GM23248 (cell line): ENCODE data around the gene SEMA5A. TPM values are rescaled to one million over a fixed set of nuclear protein-coding genes. Genes with fewer than 3 reads are reported as not detected.

ENCODE experiments used
- DNase-seq: peaks from one replicate; pipeline ENCODE4 v3.0.0-alpha.2; 2015
- H2AFZ ChIP-seq: fragments of 200-600 bp; sonication (generic); 2 replicates; pipeline ENCODE4 v1.6.1; 2016; ENCODE audit warnings: antibody characterized with exemption
- H3F3A ChIP-seq: fragments of 200-600 bp; sonication (generic); 2 replicates; pipeline ENCODE4 v1.6.1; 2016; ENCODE audit warnings: mild to moderate bottlenecking, antibody characterized with exemption, mixed run types; ENCODE audit not compliant: insufficient read depth
- H3K27ac ChIP-seq: fragments of 200-600 bp; sonication (generic); 2 replicates; pipeline ENCODE4 v1.5.1; 2016; ENCODE audit warnings: mild to moderate bottlenecking
- H3K27me3 ChIP-seq: fragments of 200-600 bp; sonication (generic); replicated peaks from 2 replicates; pipeline ENCODE4 v1.6.1; 2016; ENCODE audit warnings: mild to moderate bottlenecking; ENCODE audit not compliant: insufficient read depth
- H3K36me3 ChIP-seq: fragments of 200-600 bp; sonication (generic); 2 replicates; pipeline ENCODE4 v1.6.1; 2016; ENCODE audit warnings: low read depth, mild to moderate bottlenecking
- H3K4me1 ChIP-seq: fragments of 200-600 bp; sonication (generic); 2 replicates; pipeline ENCODE4 v1.6.1; 2016; ENCODE audit warnings: mild to moderate bottlenecking; ENCODE audit not compliant: insufficient read depth
- H3K4me2 ChIP-seq: fragments of 200-600 bp; sonication (generic); one replicate; pipeline ENCODE4 v1.6.1; 2016; ENCODE audit warnings: mild to moderate bottlenecking; ENCODE audit not compliant: unreplicated experiment
- H3K4me3 ChIP-seq: fragments of 200-600 bp; sonication (generic); 2 replicates; pipeline ENCODE4 v1.5.1; 2016; ENCODE audit warnings: mild to moderate bottlenecking
- H3K79me2 ChIP-seq: fragments of 200-600 bp; sonication (generic); 2 replicates; pipeline ENCODE4 v1.6.1; 2016; ENCODE audit warnings: mild to moderate bottlenecking; ENCODE audit not compliant: insufficient read depth
- H3K9ac ChIP-seq: fragments of 200-600 bp; sonication (generic); 2 replicates; pipeline ENCODE4 v1.6.1; 2016; ENCODE audit warnings: mild to moderate bottlenecking
- H3K9me2 ChIP-seq: fragments of 200-600 bp; sonication (generic); 2 replicates; pipeline ENCODE4 v1.6.1; 2016; ENCODE audit warnings: mixed run types, mild to moderate bottlenecking, moderate library complexity; ENCODE audit not compliant: insufficient read depth
- H3K9me3 ChIP-seq: fragments of 200-600 bp; sonication (generic); one replicate; pipeline ENCODE4 v1.6.1; 2017; ENCODE audit warnings: low read depth
- H4K20me1 ChIP-seq: fragments of 200-600 bp; sonication (generic); 2 replicates; pipeline ENCODE4 v1.6.0; 2016; ENCODE audit not compliant: insufficient read depth
- EZH2 ChIP-seq: fragments of 200-600 bp; sonication (generic); IDR thresholded peaks from 2 replicates; pipeline ENCODE4 v1.6.1; 2018; ENCODE audit warnings: antibody characterized with exemption, mild to moderate bottlenecking; ENCODE audit not compliant: insufficient read depth, poor library complexity, severe bottlenecking
- EZH2phosphoT487 ChIP-seq: fragments of 200-600 bp; sonication (generic); IDR thresholded peaks from 2 replicates; pipeline ENCODE4 v1.6.1; 2018; ENCODE audit warnings: antibody characterized with exemption, moderate library complexity, mild to moderate bottlenecking, low read depth; ENCODE audit not compliant: insufficient read depth
- WGBS, 2 experiments: methylation state at CpG; one replicate each; pipeline ENCODE4 v1.1.6; 2015 to 2017; ENCODE audit warnings: low lambda C conversion rate in 2 of 2, low coverage in 1 of 2; ENCODE audit errors: missing lambda C conversion rate in 2 of 2; 5-methylcytosine and 5-hydroxymethylcytosine counted together
- in situ Hi-C: fragments of 300-500 bp; cut with MboI; formaldehyde crosslinking; loops from 2 replicates; pipeline ENCODE4 v1.15.0; 2020
- polyA plus RNA-seq: library from polyadenylated mRNA; unstranded; fragments of >200 nt; fragmentation: Nextera tagmentation; extraction: Ambion mirVana; gene quantifications from 2 replicates; pipeline ENCODE4 v1.2.1, GENCODE V29; 2016
- total RNA-seq: library from RNA; depleted of rRNA; stranded (reverse); fragments of >200 nt; shearing (Covaris generic); gene quantifications from 2 replicates; pipeline ENCODE4 v1.2.3, GENCODE V29; 2014

Gene SEMA5A
- total and polyA plus RNA-seq, 2 experiments from 2014 or later: 33.5 to 38.2 TPM

- H2AFZ ChIP-seq: no peak overlapping the region
- no peak for TF ChIP-seq EZH2phosphoT487
- TF ChIP-seq EZH2: no peak
Observed at GRCh38 chr5:9505225-9505624, 40.6 kb downstream of the SEMA5A start.

DNA sequence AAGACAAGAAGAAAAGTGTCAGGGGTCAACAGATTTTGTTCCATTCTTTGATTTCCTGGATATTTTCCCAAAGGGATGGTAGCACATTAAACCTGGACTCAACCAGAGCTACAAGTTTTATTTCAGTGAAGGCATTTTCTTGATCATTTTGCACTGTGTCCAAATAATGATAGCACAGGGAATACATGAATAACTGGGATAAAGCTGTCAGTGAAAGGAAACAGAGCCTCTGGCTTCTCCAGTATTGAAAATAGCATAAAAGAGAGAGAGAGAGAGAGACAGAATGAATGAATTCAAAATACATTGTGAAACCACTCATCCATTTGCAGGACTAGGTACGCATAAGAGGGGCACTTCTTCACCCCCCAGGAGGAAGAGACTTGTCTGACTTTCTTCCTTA, 43.0 kb downstream of the SEMA5A start:
- Histone ChIP-seq H3K4me2 (no peak overlapping the region), H3K9me3 (no peaks in the 10 kb centered on the region), H3K79me2 (peaks cover 14% of the 10 kb centered on the region), H3K27ac (no peak overlapping the region), H4K20me1 (0 out of 2 replicates have a peak, but pooled peaks cover 4% of the 10 kb centered on the region), H3K9ac (no peak overlapping the region), H3K4me3 (no peak overlapping the region), H3F3A (0 out of 2 replicates have a peak, but pooled peaks cover 4% of the 10 kb centered on the region), H3K9me2 (no peaks in the 10 kb centered on the region), H3K36me3 (no peaks in the 10 kb centered on the region), H3K27me3 (no peaks in the 10 kb centered on the region), H3K4me1 (peaks cover 11% of the 10 kb centered on the region), H2AFZ (no peak overlapping the region)
- 97 to 100% methylated on average over 1 of the region's 1 CpG for WGBS, 2 experiments
- no peak for TF ChIP-seq EZH2
- no peak for TF ChIP-seq EZH2phosphoT487
- no peak for DNase-seq
- in situ Hi-C loops: no loop called here

More at GRCh38 chr5:9505225-9505624, 40.6 kb downstream of the SEMA5A start:
- H3K27ac ChIP-seq: peak overlapping the region; percentile 9; the same call in 1 of the 2 replicates
- H3K4me2 ChIP-seq: peak overlapping the region; percentile 64
- peaks cover 9% of the 10 kb centered on the region; the same call in 1 of the 2 replicates for H3F3A ChIP-seq
- H3K9ac ChIP-seq: no peak overlapping the region
- H3K4me1 ChIP-seq: peaks cover 11% of the 10 kb centered on the region
- no peaks in the 10 kb centered on the region for H3K36me3 ChIP-seq
- no peak overlapping the region for H3K4me3 ChIP-seq
- no peaks in the 10 kb centered on the region for H3K9me3 ChIP-seq
- H4K20me1 ChIP-seq: no peaks in the 10 kb centered on the region
- in situ Hi-C loops: no loop called here
- 35 to 45% methylated on average over 2 of the region's 2 CpGs for WGBS, 2 experiments
- no peaks in the 10 kb centered on the region for H3K9me2 ChIP-seq
- peaks cover 11% of the 10 kb centered on the region for H3K79me2 ChIP-seq
- peak; percentile 59 for DNase-seq
- H3K27me3 ChIP-seq: no peaks in the 10 kb centered on the region

DNA sequence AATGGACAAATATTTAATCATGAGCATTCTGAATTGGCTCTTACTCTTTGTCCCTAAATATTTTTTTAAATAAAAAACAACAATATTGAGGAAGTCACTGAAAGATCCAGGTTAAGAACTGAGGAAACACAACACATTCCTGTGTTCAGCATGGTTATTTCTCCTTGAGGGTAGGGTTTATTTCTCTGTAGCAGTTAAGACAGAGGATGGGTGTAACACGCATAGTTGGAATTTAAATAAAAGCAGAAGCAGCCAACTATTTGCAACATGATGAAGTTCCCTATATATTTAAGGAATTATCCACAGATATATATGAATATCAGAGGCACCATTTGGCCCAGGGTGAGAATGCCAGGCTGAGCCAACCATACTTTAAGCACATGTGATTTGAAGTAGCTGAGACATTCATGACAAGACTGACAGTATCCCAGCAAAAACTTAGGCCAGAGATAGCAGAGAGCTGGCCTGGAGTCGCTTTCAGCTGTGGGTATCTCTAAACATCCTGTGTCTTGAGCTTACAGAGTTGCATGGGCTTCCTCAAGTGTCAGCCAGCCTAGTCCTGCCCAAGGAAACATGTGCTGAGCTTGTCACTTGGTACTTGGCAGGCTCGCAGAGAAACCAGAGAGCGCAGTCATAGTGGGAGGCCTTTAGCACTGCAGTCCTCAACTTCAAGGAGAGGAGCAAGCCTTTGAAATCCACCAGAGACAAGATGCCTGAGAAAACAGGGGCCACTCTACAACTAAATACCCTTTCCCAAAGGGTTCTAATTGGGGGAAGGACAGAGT, 43.6 kb downstream of the SEMA5A start:
- no peaks in the 10 kb centered on the region for H3K36me3 ChIP-seq
- H3K27ac ChIP-seq: no peak overlapping the region
- no peak overlapping the region for H3K9ac ChIP-seq
- no peaks in the 10 kb centered on the region for H3K9me3 ChIP-seq
- H2AFZ ChIP-seq: no peak overlapping the region
- H3K4me3 ChIP-seq: no peak overlapping the region
- no peak overlapping the region for H3K4me2 ChIP-seq
- H3K79me2 ChIP-seq: peaks cover 14% of the 10 kb centered on the region
- no peaks in the 10 kb centered on the region for H3K27me3 ChIP-seq
- peaks cover 11% of the 10 kb centered on the region for H3K4me1 ChIP-seq
- in situ Hi-C loops: no loop called here
- 68 to 89% methylated on average over 4 of the region's 4 CpGs for WGBS, 2 experiments
- H4K20me1 ChIP-seq: 0 out of 2 replicates have a peak, but pooled peaks cover 4% of the 10 kb centered on the region
- DNase-seq: peak; percentile 14
- H3K9me2 ChIP-seq: no peaks in the 10 kb centered on the region
- H3F3A ChIP-seq: 0 out of 2 replicates have a peak, but pooled peaks cover 2% of the 10 kb centered on the region
- TF ChIP-seq EZH2phosphoT487: no peak
- TF ChIP-seq EZH2: no peak

GRCh38 chr5:9500625-9501024, 45.2 kb downstream of the SEMA5A start:
- WGBS, 2 experiments: 93 to 96% methylated on average over 2 of the region's 2 CpGs
- H3K27ac ChIP-seq: no peak overlapping the region
- H3K4me2 ChIP-seq: no peak overlapping the region
- 0 out of 2 replicates have a peak, but pooled peaks cover 4% of the 10 kb centered on the region for H4K20me1 ChIP-seq
- no peaks in the 10 kb centered on the region for H3F3A ChIP-seq
- no peaks in the 10 kb centered on the region for H3K9me2 ChIP-seq
- in situ Hi-C loops: no loop called here
- no peak for DNase-seq
- no peak overlapping the region for H3K9ac ChIP-seq
- no peak overlapping the region for H3K4me3 ChIP-seq
- no peaks in the 10 kb centered on the region for H3K9me3 ChIP-seq
- no peaks in the 10 kb centered on the region for H3K27me3 ChIP-seq
- no peaks in the 10 kb centered on the region for H3K36me3 ChIP-seq
- H2AFZ ChIP-seq: no peak overlapping the region
- peaks cover 20% of the 10 kb centered on the region for H3K79me2 ChIP-seq
- peaks cover 10% of the 10 kb centered on the region for H3K4me1 ChIP-seq
- TF ChIP-seq EZH2phosphoT487: no peak
- no peak for TF ChIP-seq EZH2
